HUES6 (cell line): ENCODE data around the gene P2RX5.
A peak's percentile ranks its signal among the peaks of the same experiment; 100 is the strongest.
"Not testable (repeated sequence)": the region's sequence is repeated elsewhere in the genome, so short reads cannot be mapped to it uniquely, and the experiment has no call there.

ENCODE experiments used
- H3K27ac ChIP-seq: 2 replicates; pipeline ENCODE4 v1.7.0; 2013; ENCODE audit warnings: low read depth, mild to moderate bottlenecking, low read length, inconsistent platforms
- H3K27me3 ChIP-seq: 2 replicates; pipeline ENCODE4 v1.6.1; 2013; ENCODE audit warnings: low read length; ENCODE audit not compliant: control insufficient read depth, insufficient read depth
- H3K36me3 ChIP-seq: 2 replicates; pipeline ENCODE4 v1.6.1; 2013; ENCODE audit warnings: low read length; ENCODE audit not compliant: control insufficient read depth, insufficient read depth
- H3K4me1 ChIP-seq: 2 replicates; pipeline ENCODE4 v1.6.1; 2013; ENCODE audit warnings: low read length; ENCODE audit not compliant: control insufficient read depth, insufficient read depth
- H3K4me3 ChIP-seq: 2 replicates; pipeline ENCODE4 v1.5.1; 2013; ENCODE audit warnings: low read depth, low read length
- H3K9ac ChIP-seq: one replicate; pipeline ENCODE4 v1.6.1; 2013; ENCODE audit warnings: mild to moderate bottlenecking, low read length
- H3K9me3 ChIP-seq: 2 replicates; pipeline ENCODE4 v1.6.1; 2013; ENCODE audit warnings: low read depth, low read length; ENCODE audit not compliant: control insufficient read depth, insufficient read depth

Gene P2RX5, protein sequence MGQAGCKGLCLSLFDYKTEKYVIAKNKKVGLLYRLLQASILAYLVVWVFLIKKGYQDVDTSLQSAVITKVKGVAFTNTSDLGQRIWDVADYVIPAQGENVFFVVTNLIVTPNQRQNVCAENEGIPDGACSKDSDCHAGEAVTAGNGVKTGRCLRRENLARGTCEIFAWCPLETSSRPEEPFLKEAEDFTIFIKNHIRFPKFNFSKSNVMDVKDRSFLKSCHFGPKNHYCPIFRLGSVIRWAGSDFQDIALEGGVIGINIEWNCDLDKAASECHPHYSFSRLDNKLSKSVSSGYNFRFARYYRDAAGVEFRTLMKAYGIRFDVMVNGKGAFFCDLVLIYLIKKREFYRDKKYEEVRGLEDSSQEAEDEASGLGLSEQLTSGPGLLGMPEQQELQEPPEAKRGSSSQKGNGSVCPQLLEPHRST

GRCh38 chr17:3695723-3696411 is at the start of gene P2RX5:
TSS of gene P2RX5 (minus strand) at chr17:3696155. CDS start at chr17:3696005, 150 bp downstream.
- peak within 1 kb of the TSS; percentile 75 for H3K4me3 ChIP-seq
- H3K4me1 ChIP-seq = peaks cover 10% of the 10 kb centered on the region
- no peak within 1 kb of the TSS for H3K27ac ChIP-seq
- no peaks in the 10 kb centered on the region; the same call in 1 of the 2 replicates for H3K9me3 ChIP-seq
- no peak within 1 kb of the TSS for H3K9ac ChIP-seq
- H3K27me3 ChIP-seq = peaks cover 50% of the 10 kb centered on the region
- no peaks in the 10 kb centered on the region for H3K36me3 ChIP-seq

DNA sequence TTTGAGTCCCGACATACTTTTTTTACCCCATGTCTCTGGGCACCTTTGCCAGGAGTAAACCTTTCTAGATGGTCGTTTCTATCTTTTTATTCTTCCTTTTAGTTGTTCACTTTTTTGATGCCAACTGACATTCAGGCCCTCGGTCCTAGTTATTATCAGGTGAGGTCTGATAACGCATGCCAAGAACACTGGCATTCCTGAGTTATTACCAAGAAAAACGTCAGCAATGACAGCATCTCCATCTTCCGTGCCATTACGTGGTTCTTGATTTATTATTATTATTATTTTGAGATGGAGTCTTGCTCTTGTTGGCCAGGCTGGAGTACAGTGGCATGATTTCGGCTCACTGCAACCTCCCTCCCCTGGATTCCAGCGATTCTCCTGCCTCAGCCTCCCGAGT is 49.1 kb upstream of the P2RX5 start:
- Histone ChIP-seq H3K9me3 (no peaks in the 10 kb centered on the region), H3K4me1 (peaks cover 3% of the 10 kb centered on the region; the same call in 1 of the 2 replicates), H3K9ac (no peak overlapping the region), H3K36me3 (no peaks in the 10 kb centered on the region), H3K27ac (no peak overlapping the region), H3K4me3 (no peak overlapping the region), H3K27me3 (no peaks in the 10 kb centered on the region)

DNA sequence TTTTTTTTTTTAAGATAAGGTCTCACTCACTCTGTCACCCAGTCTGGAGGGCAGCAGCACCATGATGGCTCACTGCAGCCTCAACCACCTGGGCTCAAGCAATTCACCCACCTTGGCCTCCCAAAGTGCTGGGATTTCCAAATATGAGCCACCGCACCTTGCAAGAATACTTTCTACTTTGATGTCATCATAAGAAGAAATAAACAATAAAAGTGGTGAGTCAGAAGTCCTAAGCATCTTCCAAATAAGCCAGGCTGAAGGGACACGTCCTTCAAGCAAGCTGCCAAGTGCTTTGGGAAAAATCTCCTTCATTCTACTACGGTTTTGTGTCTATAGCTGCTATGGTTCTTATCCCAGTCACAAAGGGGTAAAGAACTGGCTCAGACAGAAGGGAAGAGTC is 48.1 kb upstream of the P2RX5 start:
- H3K27ac ChIP-seq = no peak overlapping the region
- H3K9me3 ChIP-seq = no peaks in the 10 kb centered on the region
- H3K4me3 ChIP-seq = no peak overlapping the region
- H3K9ac ChIP-seq = no peak overlapping the region
- no peaks in the 10 kb centered on the region for H3K27me3 ChIP-seq
- H3K36me3 ChIP-seq = no peaks in the 10 kb centered on the region
- H3K4me1 ChIP-seq = peaks cover 7% of the 10 kb centered on the region

GRCh38 chr17:3740611-3741073 is 44.7 kb upstream of the P2RX5 start:
- Histone ChIP-seq H3K4me1 (peaks cover 16% of the 10 kb centered on the region), H3K27me3 (no peaks in the 10 kb centered on the region; the same call in 1 of the 2 replicates), H3K27ac (no peak overlapping the region), H3K36me3 (no peaks in the 10 kb centered on the region), H3K4me3 (no peak overlapping the region), H3K9ac (no peak overlapping the region), H3K9me3 (no peaks in the 10 kb centered on the region)

DNA sequence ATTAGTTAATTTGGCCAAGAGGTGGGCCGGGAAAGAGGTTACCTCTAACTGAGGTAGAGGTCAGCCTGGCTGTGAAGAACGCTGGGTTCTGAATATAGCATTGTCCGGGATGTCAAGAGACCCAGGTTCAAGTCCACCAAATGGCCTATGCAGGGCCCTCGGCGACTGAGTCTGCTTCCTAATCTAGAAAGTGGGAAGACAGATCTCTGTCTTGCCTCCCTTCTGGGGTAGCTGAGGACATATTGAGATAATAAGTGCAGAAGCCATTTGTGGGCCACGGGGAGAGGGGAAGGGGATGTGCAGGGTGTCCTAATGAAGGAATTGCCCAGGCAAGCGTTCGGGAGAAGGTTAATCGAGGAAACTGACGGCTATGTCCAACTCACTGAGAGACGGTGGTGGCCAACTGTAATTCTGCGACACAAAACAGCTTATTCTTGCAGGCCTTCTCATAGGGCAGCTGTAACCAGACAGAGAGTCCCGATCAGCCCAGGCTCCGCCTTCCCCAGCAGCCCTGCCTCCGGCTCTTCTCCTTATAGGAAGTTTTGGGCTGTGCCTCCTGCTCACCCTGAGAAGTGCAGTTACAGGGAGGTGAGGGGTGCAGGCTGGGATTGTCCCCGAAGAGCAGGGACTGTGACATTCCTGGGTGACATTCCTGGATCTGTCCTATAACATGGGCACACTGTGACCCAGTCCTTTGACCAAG is 43.6 kb upstream of the P2RX5 start:
- Histone ChIP-seq H3K27me3 (no peaks in the 10 kb centered on the region; the same call in 1 of the 2 replicates), H3K36me3 (no peaks in the 10 kb centered on the region), H3K9ac (no peak overlapping the region), H3K4me1 (peaks cover 15% of the 10 kb centered on the region), H3K9me3 (no peaks in the 10 kb centered on the region), H3K27ac (no peak overlapping the region), H3K4me3 (no peak overlapping the region)

- no peak overlapping the region for H3K9ac ChIP-seq
Measured at GRCh38 chr17:3738562-3739295, 42.8 kb upstream of the P2RX5 start.

DNA sequence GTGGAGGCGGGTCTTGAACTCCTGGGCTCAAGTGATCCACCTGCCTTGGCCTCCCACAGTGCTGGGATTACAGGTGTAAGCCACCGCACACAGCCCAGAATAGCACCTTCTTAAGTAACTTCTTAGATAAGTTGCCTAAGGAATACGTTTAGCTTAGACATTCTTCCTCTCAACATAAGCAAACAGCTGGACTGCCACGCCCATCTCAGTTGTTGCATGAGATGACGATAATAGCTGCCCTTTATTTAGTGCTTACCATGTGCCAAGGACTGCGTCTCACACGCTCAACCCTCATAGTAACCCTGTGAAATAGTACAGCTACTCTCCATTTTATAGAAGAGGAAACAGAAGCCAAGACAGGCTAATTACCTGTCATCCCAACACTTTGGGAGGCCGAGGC is 39.6 kb upstream of the P2RX5 start:
- Histone ChIP-seq H3K27me3 (no peaks in the 10 kb centered on the region; the same call in 1 of the 2 replicates), H3K4me3 (no peak overlapping the region), H3K36me3 (no peaks in the 10 kb centered on the region), H3K9ac (no peak overlapping the region), H3K9me3 (no peaks in the 10 kb centered on the region), H3K4me1 (peaks cover 21% of the 10 kb centered on the region), H3K27ac (no peak overlapping the region)

More at GRCh38 chr17:3738562-3739295, 42.8 kb upstream of the P2RX5 start:
- Histone ChIP-seq H3K27ac (no peak overlapping the region), H3K9me3 (no peaks in the 10 kb centered on the region), H3K27me3 (no peaks in the 10 kb centered on the region; the same call in 1 of the 2 replicates), H3K36me3 (no peaks in the 10 kb centered on the region), H3K4me1 (peaks cover 15% of the 10 kb centered on the region), H3K4me3 (no peak overlapping the region)

- not testable (repeated sequence) for H3K27me3 ChIP-seq, H3K36me3 ChIP-seq, H3K9me3 ChIP-seq, H3K9ac ChIP-seq, H3K27ac ChIP-seq, H3K4me3 ChIP-seq
- H3K4me1 ChIP-seq = peaks cover 20% of the 10 kb centered on the region
Measured at GRCh38 chr17:3734911-3735276, 38.9 kb upstream of the P2RX5 start.

- Histone ChIP-seq H3K36me3 (peaks cover 9% of the 10 kb centered on the region), H3K4me1 (peaks cover 7% of the 10 kb centered on the region; the same call in 1 of the 2 replicates), H3K27ac (no peak overlapping the region), H3K27me3 (no peaks in the 10 kb centered on the region; the same call in 1 of the 2 replicates), H3K9me3 (no peaks in the 10 kb centered on the region), H3K9ac (no peak overlapping the region), H3K4me3 (no peak overlapping the region)
Measured at GRCh38 chr17:3732210-3732621, 36.3 kb upstream of the P2RX5 start.

- Histone ChIP-seq H3K9ac (no peak overlapping the region), H3K4me1 (peaks cover 7% of the 10 kb centered on the region; the same call in 1 of the 2 replicates), H3K4me3 (no peak overlapping the region), H3K36me3 (peaks cover 19% of the 10 kb centered on the region), H3K9me3 (no peaks in the 10 kb centered on the region), H3K27ac (no peak overlapping the region), H3K27me3 (no peaks in the 10 kb centered on the region)
Measured at GRCh38 chr17:3730881-3731429, 35.0 kb upstream of the P2RX5 start.
